ENCODE results near the gene SLC22A7.
"Not testable (repeated sequence)": the region's sequence is repeated elsewhere in the genome, so short reads cannot be mapped to it uniquely, and the experiment has no call there.

Gene SLC22A7

GRCh38 chr6:43347021-43347420 is 49.0 kb downstream of the SLC22A7 start:
- DNase-seq, result no peak

GRCh38 chr6:43347444-43347843 is 49.4 kb downstream of the SLC22A7 start:
- no peak for DNase-seq

- not testable (repeated sequence) for DNase-seq
Observed at GRCh38 chr6:43351951-43352350, 53.9 kb downstream of the SLC22A7 start.
